Trophoblast cell (in vitro differentiated cells and primary cell): ENCODE results near the gene MDFI.

Experiments used
- DNase-seq, 2 donors: peaks; one replicate each; pipeline ENCODE4 v3.0.0-alpha.2; 2016
- H2AFZ ChIP-seq: 2 replicates; pipeline ENCODE4 v1.6.1; 2013; ENCODE audit warnings: low read length, moderate library complexity, mild to moderate bottlenecking; ENCODE audit not compliant: insufficient read depth, poor library complexity
- H2AK5ac ChIP-seq: 2 replicates; pipeline ENCODE4 v1.6.1; 2013; ENCODE audit warnings: mild to moderate bottlenecking, low read length
- H2BK120ac ChIP-seq: 2 replicates; pipeline ENCODE4 v1.6.1; 2013; ENCODE audit warnings: low read length, mild to moderate bottlenecking, moderate library complexity; ENCODE audit not compliant: insufficient read depth, poor library complexity
- H2BK12ac ChIP-seq: 2 replicates; pipeline ENCODE4 v1.6.1; 2013; ENCODE audit warnings: mild to moderate bottlenecking, low read length, moderate library complexity
- H2BK5ac ChIP-seq: 2 replicates; pipeline ENCODE4 v1.6.1; 2013; ENCODE audit warnings: low read length, low read depth, moderate library complexity, mild to moderate bottlenecking; ENCODE audit not compliant: poor library complexity
- H3K14ac ChIP-seq: 2 replicates; pipeline ENCODE4 v1.6.1; 2013; ENCODE audit warnings: mild to moderate bottlenecking, low read length
- H3K18ac ChIP-seq: 2 replicates; pipeline ENCODE4 v1.6.1; 2013; ENCODE audit warnings: mild to moderate bottlenecking, low read length
- H3K23ac ChIP-seq: 2 replicates; pipeline ENCODE4 v1.6.1; 2013; ENCODE audit warnings: low read length
- H3K27ac ChIP-seq: 2 replicates; pipeline ENCODE4 v1.5.1; 2013; ENCODE audit warnings: low read depth, mild to moderate bottlenecking, inconsistent platforms, low read length, moderate library complexity
- H3K27me3 ChIP-seq: 2 replicates; pipeline ENCODE4 v1.6.1; 2013; ENCODE audit warnings: inconsistent platforms, mild to moderate bottlenecking, low read length, moderate library complexity; ENCODE audit not compliant: insufficient read depth
- H3K36me3 ChIP-seq, 2 experiments: 1 replicate in 1 of 2; 2 replicates in 1 of 2; pipeline ENCODE4 v1.6.1; 2013; ENCODE audit warnings: low read length in 2 of 2, mild to moderate bottlenecking in 2 of 2, moderate library complexity in 1 of 2; ENCODE audit not compliant: insufficient read depth in 2 of 2, control insufficient read depth in 1 of 2
- H3K4ac ChIP-seq: 2 replicates; pipeline ENCODE4 v1.6.1; 2013; ENCODE audit warnings: low read depth, mild to moderate bottlenecking, low read length, moderate library complexity
- H3K4me1 ChIP-seq, 2 experiments: 1 replicate in 1 of 2; 2 replicates in 1 of 2; pipeline ENCODE4 v1.6.1; 2013; ENCODE audit warnings: low read length in 2 of 2, mild to moderate bottlenecking in 2 of 2, moderate library complexity in 1 of 2; ENCODE audit not compliant: insufficient read depth in 2 of 2, control insufficient read depth in 1 of 2
- H3K4me2 ChIP-seq: 2 replicates; pipeline ENCODE4 v1.6.1; 2013; ENCODE audit warnings: inconsistent platforms, mild to moderate bottlenecking, low read length, moderate library complexity
- H3K4me3 ChIP-seq: 2 replicates; pipeline ENCODE4 v1.5.1; 2013; ENCODE audit warnings: mild to moderate bottlenecking, low read depth, low read length, inconsistent platforms
- H3K79me1 ChIP-seq: one replicate; pipeline ENCODE4 v1.6.1; 2013; ENCODE audit warnings: low read length
- H3K79me2 ChIP-seq: 2 replicates; pipeline ENCODE4 v1.6.1; 2013; ENCODE audit warnings: low read length, mild to moderate bottlenecking; ENCODE audit not compliant: control insufficient read depth, insufficient read depth, poor library complexity
- H3K9ac ChIP-seq: 2 replicates; pipeline ENCODE4 v1.6.1; 2013; ENCODE audit warnings: mild to moderate bottlenecking, low read length
- H3K9me3 ChIP-seq: 2 replicates; pipeline ENCODE4 v1.6.1; 2013; ENCODE audit warnings: low read depth, mild to moderate bottlenecking, control low read depth, inconsistent platforms, low read length; ENCODE audit not compliant: insufficient read depth
- H4K12ac ChIP-seq: 2 replicates; pipeline ENCODE4 v1.6.1; 2013; ENCODE audit warnings: low read depth, mild to moderate bottlenecking, low read length, moderate library complexity
- H4K8ac ChIP-seq: 2 replicates; pipeline ENCODE4 v1.6.1; 2013; ENCODE audit warnings: low read depth, mild to moderate bottlenecking, low read length, moderate library complexity
- H4K91ac ChIP-seq: one replicate; pipeline ENCODE4 v1.6.1; 2013; ENCODE audit warnings: low read depth, mild to moderate bottlenecking, low read length, moderate library complexity
- WGBS: extraction: QIAGEN DNeasy Blood & Tissue Kit; methylation state at CpG from one replicate; pipeline ENCODE4 v1.1.7; 2013; ENCODE audit warnings: missing lambda C conversion rate; ENCODE audit not compliant: insufficient read length, insufficient coverage; ENCODE audit errors: extremely low coverage; 5-methylcytosine and 5-hydroxymethylcytosine counted together

MDFI gene

DNA sequence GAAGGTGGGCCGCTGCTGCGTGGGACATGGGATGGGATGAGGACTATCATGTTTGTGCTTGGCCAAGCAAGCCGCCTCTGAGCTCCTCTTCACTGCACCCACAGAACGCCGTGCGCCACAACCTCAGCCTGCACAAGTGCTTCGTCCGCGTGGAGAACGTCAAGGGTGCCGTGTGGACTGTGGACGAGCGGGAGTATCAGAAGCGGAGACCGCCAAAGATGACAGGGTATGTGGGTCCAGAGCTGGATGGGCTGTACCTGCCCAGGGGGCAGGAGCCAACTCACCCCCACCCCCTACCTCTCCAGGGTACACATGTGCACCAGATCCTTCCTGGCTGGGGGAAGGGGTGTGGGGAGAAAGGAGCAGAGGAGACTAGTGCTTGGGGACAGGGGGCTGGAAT is 43.5 kb upstream of the MDFI start:
- WGBS = no CpG with 5 or more reads among the region's 15 CpGs

DNA sequence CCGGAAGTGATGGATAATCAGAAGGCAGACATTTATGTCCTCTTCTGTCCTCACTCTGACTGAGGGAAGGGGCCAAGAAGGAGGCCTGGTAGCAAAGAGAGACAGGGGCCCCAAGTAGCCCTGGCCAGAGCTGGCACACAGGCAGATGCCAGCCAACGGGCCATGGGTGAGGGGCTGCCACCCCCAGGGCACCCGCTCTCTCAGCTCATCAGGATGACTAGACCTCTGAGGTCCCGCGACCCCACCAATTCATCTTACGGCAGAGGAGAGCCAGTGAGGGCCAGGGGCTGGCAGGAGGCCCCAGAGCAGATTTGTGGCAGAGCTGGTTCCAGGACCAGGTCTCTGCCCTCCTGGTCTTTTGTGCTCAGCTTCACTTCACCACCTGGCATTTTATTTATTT is 43.1 kb upstream of the MDFI start:
- Histone ChIP-seq H2AK5ac (no peak overlapping the region), H3K79me2 (no peaks in the 10 kb centered on the region), H3K18ac (no peak overlapping the region), H3K9me3 (peaks cover 4% of the 10 kb centered on the region), H3K4me3 (no peak overlapping the region), H2BK120ac (no peak overlapping the region), H3K36me3 (peaks cover 13 to 22% of the 10 kb centered on the region in 2 experiments), H3K27me3 (no peaks in the 10 kb centered on the region), H4K91ac (no peak overlapping the region), H3K79me1 (no peaks in the 10 kb centered on the region), H4K8ac (no peak overlapping the region), H3K4ac (no peak overlapping the region), H2AFZ (no peak overlapping the region), H3K27ac (no peak overlapping the region), H2BK5ac (no peak overlapping the region), H2BK12ac (no peak overlapping the region), H3K4me2 (no peak overlapping the region), H3K23ac (no peak overlapping the region), H3K4me1 (no peaks in the 10 kb centered on the region), H4K12ac (no peak overlapping the region), H3K9ac (no peak overlapping the region), H3K14ac (no peak overlapping the region)
- WGBS = no CpG with 5 or more reads among the region's 6 CpGs
- DNase-seq = no peak

More for the DNA sequence above, 43.5 kb upstream of the MDFI start:
- Histone ChIP-seq H3K4ac (no peak overlapping the region), H2BK12ac (no peak overlapping the region), H3K79me1 (no peaks in the 10 kb centered on the region), H3K4me3 (no peak overlapping the region), H2AK5ac (no peak overlapping the region), H3K14ac (no peak overlapping the region), H2AFZ (no peak overlapping the region), H3K4me2 (no peak overlapping the region), H3K9ac (no peak overlapping the region), H3K18ac (no peak overlapping the region), H4K8ac (no peak overlapping the region), H3K27me3 (no peaks in the 10 kb centered on the region), H3K36me3 (peaks cover 14 to 24% of the 10 kb centered on the region in 2 experiments), H2BK120ac (no peak overlapping the region), H3K79me2 (no peaks in the 10 kb centered on the region), H3K4me1 (no peaks in the 10 kb centered on the region), H3K23ac (no peak overlapping the region), H2BK5ac (no peak overlapping the region), H3K27ac (no peak overlapping the region), H3K9me3 (peaks cover 4% of the 10 kb centered on the region), H4K91ac (no peak overlapping the region), H4K12ac (no peak overlapping the region)
- DNase-seq = no peak

GRCh38 chr6:41596096-41596685 is 42.1 kb upstream of the MDFI start:
- no peaks in the 10 kb centered on the region for H3K79me2 ChIP-seq
- no CpG with 5 or more reads among the region's 10 CpGs for WGBS
- no peak overlapping the region for H4K91ac ChIP-seq

GRCh38 chr6:41596807-41597206 is 41.5 kb upstream of the MDFI start:
- H3K23ac ChIP-seq = no peak overlapping the region
- no peak overlapping the region for H3K14ac ChIP-seq
- H3K9me3 ChIP-seq = peaks cover 4% of the 10 kb centered on the region
- H4K91ac ChIP-seq = no peak overlapping the region
- WGBS = no CpG with 5 or more reads among the region's 11 CpGs
- H4K8ac ChIP-seq = no peak overlapping the region
- no peaks in the 10 kb centered on the region for H3K4me1 ChIP-seq
- no peak overlapping the region for H3K27ac ChIP-seq
- no peak for DNase-seq
- no peak overlapping the region for H2BK12ac ChIP-seq
- H2BK5ac ChIP-seq = no peak overlapping the region
- no peak overlapping the region for H2AFZ ChIP-seq
- H3K36me3 ChIP-seq = peaks cover 2 to 17% of the 10 kb centered on the region in 2 experiments
- H2AK5ac ChIP-seq = no peak overlapping the region
- H3K4me3 ChIP-seq = no peak overlapping the region
- H3K9ac ChIP-seq = no peak overlapping the region
- H3K4me2 ChIP-seq = no peak overlapping the region
- no peak overlapping the region for H3K18ac ChIP-seq
- H3K79me2 ChIP-seq = no peaks in the 10 kb centered on the region
- H4K12ac ChIP-seq = no peak overlapping the region
- no peak overlapping the region for H3K4ac ChIP-seq
- H3K79me1 ChIP-seq = no peaks in the 10 kb centered on the region
- H3K27me3 ChIP-seq = no peaks in the 10 kb centered on the region
- no peak overlapping the region for H2BK120ac ChIP-seq

More at GRCh38 chr6:41596096-41596685, 42.1 kb upstream of the MDFI start:
- no peak for DNase-seq
- no peak overlapping the region for H3K4me2 ChIP-seq
- no peak overlapping the region for H3K27ac ChIP-seq
- H4K8ac ChIP-seq = no peak overlapping the region
- H3K36me3 ChIP-seq = peaks cover 5 to 18% of the 10 kb centered on the region in 2 experiments
- H3K4ac ChIP-seq = no peak overlapping the region
- H3K27me3 ChIP-seq = no peaks in the 10 kb centered on the region
- H3K79me1 ChIP-seq = no peaks in the 10 kb centered on the region
- no peak overlapping the region for H3K23ac ChIP-seq
- no peak overlapping the region for H3K9ac ChIP-seq
- H4K12ac ChIP-seq = no peak overlapping the region
- H3K4me1 ChIP-seq = no peaks in the 10 kb centered on the region
- H2BK12ac ChIP-seq = no peak overlapping the region
- no peak overlapping the region for H3K18ac ChIP-seq
- no peak overlapping the region for H2AK5ac ChIP-seq
- peaks cover 4% of the 10 kb centered on the region for H3K9me3 ChIP-seq
- no peak overlapping the region for H3K14ac ChIP-seq
- H2BK5ac ChIP-seq = no peak overlapping the region
- H2AFZ ChIP-seq = no peak overlapping the region
- H2BK120ac ChIP-seq = no peak overlapping the region
- no peak overlapping the region for H3K4me3 ChIP-seq
